Retinal pigment epithelial cell (primary cell): ENCODE measurements around the gene CNGA2.

ENCODE experiments used
- DNase-seq: peaks from one replicate; pipeline ENCODE4 v3.0.0-alpha.2; 2010; ENCODE audit warnings: low read depth
- H3K4me3 ChIP-seq: 2 replicates; pipeline ENCODE4 v1.5.1; 2011; ENCODE audit warnings: mild to moderate bottlenecking, low read length, control low read depth, moderate library complexity
- CTCF ChIP-seq: conservative IDR thresholded peaks from 2 replicates; pipeline ENCODE4 v1.5.1; 2011; ENCODE audit warnings: low read depth, low read length, control low read depth, inconsistent platforms

Gene CNGA2

GRCh38 chrX:151776181-151776731 is 41.7 kb downstream of the CNGA2 start:
- no peak for TF ChIP-seq CTCF
- DNase-seq, result no peak
- no peak overlapping the region for H3K4me3 ChIP-seq

DNA sequence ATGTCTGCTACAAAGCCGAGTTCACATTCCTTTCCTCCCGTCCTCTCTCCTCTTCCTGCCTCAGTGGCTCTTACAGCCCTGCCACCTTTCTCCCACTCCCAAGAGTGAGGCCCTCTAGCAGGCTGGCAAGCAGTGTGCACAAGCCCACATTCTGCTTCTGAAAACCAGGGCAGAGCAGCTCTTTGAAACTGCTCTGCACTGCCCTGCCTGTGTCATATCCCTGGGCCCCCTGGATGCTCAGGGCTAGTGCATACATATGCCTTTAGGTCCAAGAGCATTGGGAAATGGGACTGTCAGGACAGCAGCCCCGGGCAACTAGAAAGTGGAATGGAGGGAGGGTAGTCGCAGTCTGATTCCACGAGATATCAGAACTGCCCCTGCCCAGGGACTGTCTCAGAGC is 42.4 kb downstream of the CNGA2 start:
- no peak overlapping the region for H3K4me3 ChIP-seq
- no peak for TF ChIP-seq CTCF
- no peak for DNase-seq

DNA sequence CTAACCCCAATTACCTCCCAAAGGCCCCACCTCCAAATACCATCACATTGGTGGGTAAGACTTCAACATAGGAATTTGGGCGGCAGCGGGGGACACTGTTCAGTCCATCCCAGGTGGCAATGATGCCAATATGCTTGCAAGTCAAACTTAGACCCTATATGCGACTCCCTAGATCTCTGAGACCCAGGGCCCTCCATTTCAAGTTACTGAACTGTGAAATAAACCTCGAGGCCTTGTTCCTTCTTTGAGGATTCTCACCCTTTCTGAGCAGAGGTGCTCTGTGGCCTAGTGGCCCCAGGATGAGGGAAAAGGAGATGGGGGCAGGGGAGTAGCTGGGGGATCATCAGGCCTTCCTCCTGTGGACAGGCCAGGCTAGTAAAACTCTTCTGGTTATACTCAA is 44.7 kb downstream of the CNGA2 start:
- DNase-seq, result no peak
- no peak for TF ChIP-seq CTCF
- H3K4me3 ChIP-seq, result no peak overlapping the region

DNA sequence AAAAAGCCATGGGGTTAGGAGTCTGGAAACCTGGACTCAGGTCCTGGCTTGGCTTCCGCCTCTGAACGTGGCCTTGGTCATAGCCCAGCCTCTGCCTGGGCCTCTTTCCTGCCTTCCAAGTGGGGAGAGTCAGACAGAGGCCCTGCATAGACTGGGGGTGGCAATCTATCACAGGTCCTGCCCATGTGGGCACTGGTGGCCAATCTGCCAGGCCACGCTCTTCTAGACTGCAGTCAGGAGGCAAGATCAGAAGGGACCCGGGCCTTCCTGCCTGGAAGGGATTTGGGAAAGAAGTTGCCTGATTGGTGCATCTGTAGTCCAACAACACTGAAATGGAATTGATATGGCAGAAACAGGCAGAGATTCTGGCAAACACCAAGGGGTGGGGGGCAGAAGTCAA is 46.1 kb downstream of the CNGA2 start:
- no peak for DNase-seq
- no peak overlapping the region for H3K4me3 ChIP-seq
- no peak for TF ChIP-seq CTCF

DNA sequence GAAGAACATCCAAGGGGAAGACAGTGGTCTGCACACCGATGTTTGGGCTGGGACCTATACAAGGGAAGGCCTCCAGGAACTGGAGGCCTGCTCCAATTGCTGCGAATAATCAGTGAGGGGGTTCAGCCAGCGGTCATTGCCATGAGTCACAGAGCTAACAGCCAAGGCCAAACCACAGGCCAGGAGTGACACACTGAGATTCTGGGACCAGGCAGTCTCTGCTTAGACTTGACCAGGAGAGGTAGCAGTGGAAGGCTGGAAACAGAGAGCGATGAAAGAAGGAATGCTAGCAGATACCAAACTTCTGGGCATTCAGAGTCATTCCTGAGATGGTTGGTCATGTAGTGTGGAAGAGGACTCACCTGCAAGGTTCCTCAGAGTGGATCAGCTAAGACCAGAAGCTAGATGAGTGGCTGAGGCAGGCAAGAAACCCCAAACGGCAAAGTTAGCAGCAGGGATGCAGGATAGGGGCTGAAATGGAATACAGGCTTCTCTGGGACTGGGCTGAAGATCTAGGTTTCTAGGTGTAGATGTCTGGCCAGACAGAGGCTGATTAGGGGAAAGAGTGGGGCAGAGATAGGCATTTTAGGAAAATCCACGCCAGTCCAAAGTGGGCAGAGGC is 54.7 kb downstream of the CNGA2 start:
- no peak for TF ChIP-seq CTCF
- peak; percentile 62 for DNase-seq

DNA sequence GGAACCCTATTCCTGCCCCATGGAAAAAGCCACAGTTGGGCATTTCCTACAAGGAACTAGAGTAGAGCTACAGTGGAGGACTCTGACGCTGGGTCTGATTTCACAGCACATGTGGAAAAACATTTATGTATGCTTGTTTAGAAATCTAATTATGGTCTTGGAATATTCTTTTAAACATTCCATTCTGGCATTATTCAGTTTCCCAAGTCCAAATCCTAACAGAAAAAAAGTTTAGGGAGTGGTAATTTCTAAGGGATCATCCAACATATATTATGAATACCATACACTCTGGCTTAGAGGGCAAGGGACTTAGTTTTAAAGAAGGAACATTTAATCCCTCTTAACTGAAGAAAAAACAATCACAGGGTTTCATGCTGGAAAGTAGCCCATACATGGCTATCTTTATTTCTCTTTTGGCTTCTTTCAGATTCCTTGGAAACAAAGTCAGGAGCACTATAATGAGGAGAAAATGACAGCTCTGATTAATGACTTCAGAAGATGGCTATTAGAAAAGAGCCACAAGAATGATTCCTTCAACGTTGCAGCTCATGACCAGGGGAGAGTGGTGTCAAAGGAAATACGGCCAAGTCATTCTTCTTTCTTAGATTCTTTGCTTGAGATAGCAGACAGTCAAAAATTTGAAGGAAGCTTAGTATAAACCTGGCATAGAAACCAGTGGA is 56.1 kb downstream of the CNGA2 start:
- peak; percentile 32 for DNase-seq
- no peak for TF ChIP-seq CTCF
- H3K4me3 ChIP-seq, result no peak overlapping the region

More for the DNA sequence above, 54.7 kb downstream of the CNGA2 start:
- H3K4me3 ChIP-seq, result no peak overlapping the region

- no peak for TF ChIP-seq CTCF
- H3K4me3 ChIP-seq, result no peak overlapping the region
- no peak for DNase-seq
Measured at GRCh38 chrX:151791961-151792360, 57.4 kb downstream of the CNGA2 start.
